PC-3 (cell line): ENCODE results near the gene POLDIP3.

Experiments used
- EZH2 ChIP-seq: fragments of 300-600 bp; sonication (generic); IDR thresholded peaks from one replicate; pipeline ENCODE4 v1.6.1; 2017; ENCODE audit warnings: antibody characterized with exemption, mild to moderate bottlenecking, low read length; ENCODE audit not compliant: unreplicated experiment
- TF ChIP-seq, protein P1 (sequence below): fragments of 300-600 bp; sonication (generic); conservative IDR thresholded peaks from 2 replicates; pipeline ENCODE4 v1.5.1; 2017; ENCODE audit warnings: antibody characterized with exemption, low read depth, mild to moderate bottlenecking, low read length

DNA sequence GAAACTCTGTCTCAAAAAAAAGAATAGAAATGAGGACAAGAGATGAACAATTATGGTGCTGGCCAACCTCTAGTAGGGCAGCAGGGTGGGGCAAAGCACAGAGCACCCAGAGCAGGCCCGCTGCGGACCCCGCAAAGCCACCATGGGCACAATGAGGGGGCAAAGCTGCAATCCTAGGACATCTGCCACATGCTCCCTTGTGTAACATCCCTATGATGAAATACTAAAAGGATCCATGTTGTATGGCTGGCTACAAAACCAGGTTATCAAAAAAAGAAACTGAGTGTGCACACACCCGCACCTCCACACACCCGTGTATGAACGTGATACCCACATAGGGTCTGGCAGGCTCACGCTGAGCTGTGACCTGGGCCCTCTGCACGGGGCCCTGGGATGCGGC lies 18.3 kb upstream of the POLDIP3 start:
- TF ChIP-seq, protein P1, sequence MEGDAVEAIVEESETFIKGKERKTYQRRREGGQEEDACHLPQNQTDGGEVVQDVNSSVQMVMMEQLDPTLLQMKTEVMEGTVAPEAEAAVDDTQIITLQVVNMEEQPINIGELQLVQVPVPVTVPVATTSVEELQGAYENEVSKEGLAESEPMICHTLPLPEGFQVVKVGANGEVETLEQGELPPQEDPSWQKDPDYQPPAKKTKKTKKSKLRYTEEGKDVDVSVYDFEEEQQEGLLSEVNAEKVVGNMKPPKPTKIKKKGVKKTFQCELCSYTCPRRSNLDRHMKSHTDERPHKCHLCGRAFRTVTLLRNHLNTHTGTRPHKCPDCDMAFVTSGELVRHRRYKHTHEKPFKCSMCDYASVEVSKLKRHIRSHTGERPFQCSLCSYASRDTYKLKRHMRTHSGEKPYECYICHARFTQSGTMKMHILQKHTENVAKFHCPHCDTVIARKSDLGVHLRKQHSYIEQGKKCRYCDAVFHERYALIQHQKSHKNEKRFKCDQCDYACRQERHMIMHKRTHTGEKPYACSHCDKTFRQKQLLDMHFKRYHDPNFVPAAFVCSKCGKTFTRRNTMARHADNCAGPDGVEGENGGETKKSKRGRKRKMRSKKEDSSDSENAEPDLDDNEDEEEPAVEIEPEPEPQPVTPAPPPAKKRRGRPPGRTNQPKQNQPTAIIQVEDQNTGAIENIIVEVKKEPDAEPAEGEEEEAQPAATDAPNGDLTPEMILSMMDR, result no peak
- no peak for TF ChIP-seq EZH2
